HG02571 (cell line): ENCODE measurements around the gene PPP2R5E.
"Not testable (repeated sequence)": the region's sequence is repeated elsewhere in the genome, so short reads cannot be mapped to it uniquely, and the experiment has no call there.

Experiments
- ATAC-seq: cut with Tn5 transposase; IDR thresholded peaks from one replicate; pipeline ENCODE4 v1.9.1; 2021; ENCODE audit warnings: mild to moderate bottlenecking, moderate library complexity; ENCODE audit not compliant: unreplicated experiment

PPP2R5E gene

GRCh38 chr14:63387711-63388110, 155.5 kb downstream of the PPP2R5E start:
- ATAC-seq = no peak

- ATAC-seq = no peak
Measured at GRCh38 chr14:63383776-63384367, 159.3 kb downstream of the PPP2R5E start.

DNA sequence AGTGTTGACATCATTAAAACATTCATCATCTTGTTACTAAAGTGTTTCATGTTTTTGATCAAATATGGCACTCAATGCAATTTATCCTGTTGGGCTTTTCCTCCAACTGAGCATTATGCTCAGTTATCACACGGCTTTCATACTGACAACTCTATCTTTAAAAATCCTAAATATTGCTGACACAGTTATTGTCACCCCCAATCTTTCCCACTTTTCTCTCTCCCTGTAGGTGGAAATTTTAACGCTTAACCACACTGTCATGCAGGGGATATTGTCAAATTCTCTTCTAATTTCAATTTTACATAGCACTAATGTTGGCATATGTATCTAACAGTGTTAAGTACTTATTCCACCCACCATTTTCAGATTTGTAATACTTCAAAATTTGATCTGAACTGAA, 164.7 kb downstream of the PPP2R5E start:
- no peak for ATAC-seq

DNA sequence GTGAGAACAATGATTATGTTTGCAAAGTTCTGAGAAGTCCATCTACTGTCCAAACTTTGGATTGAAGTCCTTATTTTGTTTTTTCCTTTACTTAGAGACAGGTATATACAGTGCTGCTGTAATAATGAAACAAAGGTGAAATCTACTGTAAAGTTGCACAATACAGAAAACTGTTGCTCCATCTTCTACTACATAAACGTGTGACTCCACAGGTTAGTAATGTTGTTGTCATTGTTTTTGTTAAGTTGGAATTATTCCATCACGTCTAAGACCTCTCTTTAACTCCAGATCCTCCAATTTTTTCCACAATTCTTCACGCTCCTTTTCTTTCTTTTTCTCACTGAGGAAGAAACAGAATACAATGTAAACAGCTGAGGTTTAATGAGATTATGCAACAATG, 167.4 kb downstream of the PPP2R5E start:
- no peak for ATAC-seq

GRCh38 chr14:63371613-63372012, 171.6 kb downstream of the PPP2R5E start:
- not testable (repeated sequence) for ATAC-seq

GRCh38 chr14:63371033-63371432, 172.1 kb downstream of the PPP2R5E start:
- no peak for ATAC-seq

DNA sequence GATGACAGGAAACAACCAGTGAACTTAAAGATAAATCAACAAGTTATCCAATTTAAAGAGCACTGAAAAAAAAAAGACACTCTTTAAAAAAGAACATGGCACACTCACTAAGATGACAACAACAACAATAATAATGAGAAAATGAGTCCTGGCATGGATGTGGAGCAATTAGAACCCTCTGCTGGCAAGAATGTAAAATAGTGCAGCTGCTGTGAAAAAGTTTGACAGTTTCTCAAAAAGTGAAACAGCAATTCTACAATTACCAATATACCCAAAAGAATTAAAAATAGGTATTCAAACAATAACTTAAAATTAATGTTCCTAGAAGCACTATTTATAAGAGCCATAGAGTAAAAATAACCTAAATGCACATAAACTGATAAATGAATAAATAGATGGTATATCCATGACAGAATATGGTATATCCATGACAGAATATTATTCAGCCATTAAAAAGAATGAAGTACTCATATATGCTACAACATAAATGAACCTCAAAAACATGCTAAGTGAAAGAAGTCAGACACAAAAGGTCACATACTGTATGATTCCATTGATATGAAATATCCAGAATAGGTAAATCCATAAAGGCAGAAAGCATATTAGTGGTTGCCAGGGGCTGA, 175.3 kb downstream of the PPP2R5E start:
- no peak for ATAC-seq

- ATAC-seq = no peak
Measured at GRCh38 chr14:63362389-63362819, 180.8 kb downstream of the PPP2R5E start.

DNA sequence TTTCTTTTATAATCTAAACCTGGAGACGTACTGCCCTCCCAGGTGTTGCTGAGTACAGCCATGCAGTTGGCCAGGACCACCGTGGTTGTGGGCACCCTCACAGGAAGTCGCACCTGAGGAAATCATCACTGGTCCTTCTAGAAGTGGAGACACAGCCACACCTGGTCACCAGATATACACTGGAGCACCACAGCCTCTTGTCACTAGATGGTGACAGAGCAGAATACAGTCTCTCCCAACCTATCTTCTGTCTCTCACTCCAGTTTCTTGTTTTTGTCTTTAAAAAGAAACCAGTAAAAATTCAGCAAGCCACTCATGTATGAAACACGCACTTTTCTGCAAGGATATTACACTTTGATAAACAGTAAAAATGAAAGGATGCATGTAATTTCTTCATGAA, 181.4 kb downstream of the PPP2R5E start:
- no peak for ATAC-seq

GRCh38 chr14:63357841-63358240, 185.3 kb downstream of the PPP2R5E start:
- ATAC-seq = no peak

DNA sequence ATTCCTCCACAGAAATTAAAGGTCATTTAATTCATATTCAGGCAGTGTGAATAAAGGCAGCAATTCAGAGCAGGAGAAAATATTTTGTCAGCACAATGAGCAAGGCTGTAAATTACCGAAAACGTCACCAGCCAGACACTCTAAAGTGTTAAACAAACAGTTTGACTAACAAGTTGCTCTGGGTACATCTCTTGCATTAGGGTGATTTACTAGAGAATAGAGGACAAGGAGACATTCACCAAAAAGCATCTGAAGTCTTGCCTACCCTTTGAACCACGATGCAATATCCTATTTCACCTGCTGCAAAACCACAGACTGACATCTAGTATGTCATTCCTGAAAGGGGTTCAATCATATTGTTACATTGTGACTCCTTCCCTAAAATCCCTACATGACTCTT, 197.4 kb downstream of the PPP2R5E start:
- no peak for ATAC-seq

DNA sequence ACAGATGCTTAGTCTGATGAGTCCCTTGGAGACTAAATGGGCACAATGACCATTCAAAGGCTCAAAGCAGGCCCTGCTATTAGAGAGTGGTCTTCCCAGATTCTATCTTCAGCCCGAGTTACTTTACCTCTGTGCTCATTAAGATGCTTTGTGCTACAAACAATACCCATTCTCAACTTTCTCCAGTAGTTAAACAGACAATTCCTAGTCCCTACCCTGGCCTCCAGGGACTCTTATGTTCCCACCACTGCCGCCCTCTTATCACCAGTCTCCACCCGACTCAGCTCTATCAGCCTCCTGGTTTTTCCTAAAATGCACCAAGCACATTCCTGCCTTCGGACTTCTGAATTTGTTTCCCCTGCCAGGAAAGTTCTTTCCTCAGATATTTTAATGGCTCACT, 198.8 kb downstream of the PPP2R5E start:
- ATAC-seq = no peak

DNA sequence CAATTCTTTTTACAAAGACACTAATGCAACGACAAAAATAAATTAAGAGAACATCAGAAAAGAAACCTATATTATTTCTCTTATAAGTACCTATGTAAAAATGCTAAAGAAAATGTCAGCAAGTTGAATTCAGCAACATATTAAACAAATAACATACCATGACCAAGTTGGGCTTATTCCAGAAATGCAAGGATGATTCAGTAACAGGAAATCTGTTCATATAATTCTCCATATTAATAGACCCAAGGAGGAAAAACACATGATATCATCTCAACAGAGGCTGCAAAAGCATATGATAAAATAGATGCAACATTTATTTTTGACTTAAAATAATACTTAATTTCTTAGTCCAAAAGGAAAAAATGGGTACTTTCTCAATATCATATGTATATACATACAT, 199.3 kb downstream of the PPP2R5E start:
- no peak for ATAC-seq

GRCh38 chr14:63342371-63342770, 200.8 kb downstream of the PPP2R5E start:
- ATAC-seq = no peak

GRCh38 chr14:63328787-63329737, 214.1 kb downstream of the PPP2R5E start:
- ATAC-seq = no peak

- no peak for ATAC-seq
Measured at GRCh38 chr14:63326840-63327239, 216.3 kb downstream of the PPP2R5E start.

DNA sequence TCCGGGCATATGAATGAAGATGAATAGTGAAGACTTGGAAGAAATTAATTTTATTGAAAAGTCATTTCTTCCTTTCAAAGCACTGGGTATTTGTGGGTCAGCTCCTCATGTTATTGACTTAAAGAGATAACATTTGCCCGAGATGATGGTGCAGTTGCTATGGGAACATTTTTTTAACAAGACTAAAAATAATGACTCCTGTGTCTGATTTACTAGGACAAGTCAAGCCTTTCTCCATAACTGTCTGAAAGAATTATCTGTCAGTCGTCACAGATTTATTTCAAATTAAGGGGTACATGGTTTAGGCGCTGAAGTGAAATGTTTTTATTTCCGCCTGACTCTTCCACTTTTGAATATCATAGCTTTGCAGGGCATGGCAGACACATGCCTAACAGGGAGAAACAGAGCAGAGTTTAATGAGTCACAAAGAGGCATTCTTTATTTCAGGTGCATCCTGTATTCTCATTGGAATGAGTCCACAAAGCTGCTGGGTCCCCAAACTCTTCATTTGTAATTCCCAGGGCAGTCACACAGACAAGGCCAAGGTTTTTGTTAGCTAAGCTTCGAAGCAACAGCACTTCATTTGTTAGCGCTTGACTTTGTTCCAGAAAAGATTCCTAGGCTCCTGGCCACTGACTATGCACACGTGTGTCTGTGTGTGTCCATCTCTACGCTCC, 220.1 kb downstream of the PPP2R5E start:
- ATAC-seq = no peak

- ATAC-seq = no peak
Measured at GRCh38 chr14:63322472-63322871, 220.7 kb downstream of the PPP2R5E start.
